Measurements from ENCODE around the gene PKHD1.

GRCh38 chr6:52024451-52025068 is 62.9 kb downstream of the PKHD1 start:
- TF ChIP-seq POLR2AphosphoS5 (IDR thresholded peaks at IDR 0.05; ENCODE audit: borderline replicate concordance, low read depth, low read length) (no peak), EZH2 (IDR thresholded peaks at IDR 0.05) (no peak), FOXP2 (optimal IDR thresholded peaks at IDR 0.05; ENCODE audit: control extremely low read depth, extremely low read length, insufficient read depth) (no peak)

All from SK-N-MC (cell line).